Fibroblast of lung (primary cell): Measurements from ENCODE around the gene EPAS1. TPM values are rescaled to one million over a fixed set of nuclear protein-coding genes. Genes with fewer than 3 reads are reported as not detected.

Experiments used
- DNase-seq, 2 donors: peaks; one replicate each; pipeline versions ENCODE4 v3.0.0 to v3.0.0-alpha.2; 2010; ENCODE audit warnings: low read depth in 2 of 2
- H2AFZ ChIP-seq: 2 replicates; pipeline ENCODE4 v1.5.1; 2012; ENCODE audit warnings: low read length, control low read depth, inconsistent platforms
- H3K27ac ChIP-seq: 2 replicates; pipeline ENCODE4 v1.5.1; 2011; ENCODE audit warnings: low read length, control low read depth; ENCODE audit not compliant: insufficient read depth
- H3K27me3 ChIP-seq: 2 replicates; pipeline ENCODE4 v1.5.1; 2011; ENCODE audit warnings: mild to moderate bottlenecking, low read length; ENCODE audit not compliant: control insufficient read depth, insufficient read depth
- H3K36me3 ChIP-seq: 2 replicates; pipeline ENCODE4 v1.5.1; 2011; ENCODE audit warnings: low read length; ENCODE audit not compliant: control insufficient read depth, insufficient read depth
- H3K4me1 ChIP-seq: 2 replicates; pipeline ENCODE4 v1.5.1; 2011; ENCODE audit warnings: low read length; ENCODE audit not compliant: control insufficient read depth, insufficient read depth; ENCODE audit errors: extremely low read depth
- H3K4me2 ChIP-seq: 2 replicates; pipeline ENCODE4 v1.5.1; 2011; ENCODE audit warnings: low read length, control low read depth; ENCODE audit not compliant: insufficient read depth; ENCODE audit errors: extremely low read depth
- H3K4me3 ChIP-seq, 4 experiments: fragments of 200-600 bp in 1 of 4; sonication (generic) in 1 of 4; replicated peaks in 1 of 4; 2 replicates each; pipeline ENCODE4 v1.5.1; 2011 to 2016; ENCODE audit warnings: low read length in 4 of 4, low read depth in 3 of 4, mild to moderate bottlenecking in 3 of 4, control low read depth in 2 of 4, inconsistent platforms in 1 of 4, mixed read lengths in 1 of 4; ENCODE audit not compliant: insufficient read depth in 1 of 4; ENCODE audit errors: control extremely low read depth in 1 of 4
- H3K79me2 ChIP-seq: 2 replicates; pipeline ENCODE4 v1.5.1; 2012; ENCODE audit warnings: mild to moderate bottlenecking, low read length, inconsistent platforms; ENCODE audit not compliant: control insufficient read depth, insufficient read depth
- H3K9ac ChIP-seq: 2 replicates; pipeline ENCODE4 v1.5.1; 2011; ENCODE audit warnings: mild to moderate bottlenecking, low read length, control low read depth; ENCODE audit not compliant: insufficient read depth
- H3K9me3 ChIP-seq: 2 replicates; pipeline ENCODE4 v1.5.1; 2012; ENCODE audit warnings: low read depth, low read length; ENCODE audit not compliant: control insufficient read depth, insufficient read depth
- H4K20me1 ChIP-seq: 2 replicates; pipeline ENCODE4 v1.5.1; 2011; ENCODE audit warnings: low read length; ENCODE audit not compliant: control insufficient read depth, insufficient read depth; ENCODE audit errors: extremely low read depth
- EZH2 ChIP-seq: IDR thresholded peaks from 2 replicates; pipeline ENCODE4 v1.5.1; 2012; ENCODE audit warnings: low read length, control low read depth, mild to moderate bottlenecking; ENCODE audit errors: missing control alignments
- polyA plus RNA-seq, 2 donors: library from polyadenylated mRNA; depleted of rRNA in 1 of 2; stranded (reverse) in 1 of 2; unstranded in 1 of 2; fragments of >200 nt; gene quantifications; 2 replicates each; pipeline ENCODE4 v1.2.1, GENCODE V29; 2011 to 2012; ENCODE audit warnings: missing spikeins in 1 of 2
- total RNA-seq: library from RNA; depleted of rRNA; stranded (reverse); fragments of >200 nt; gene quantifications from 2 replicates; pipeline ENCODE4 v1.2.1, GENCODE V29; 2014
- TF ChIP-seq, protein P1 (sequence below), 2 donors: IDR thresholded peaks in 1 of 2; conservative IDR thresholded peaks in 1 of 2; 1 replicate in 1 of 2; 2 replicates in 1 of 2; pipeline ENCODE4 v1.5.1; 2011 to 2012; ENCODE audit warnings: low read length in 2 of 2, control low read depth in 1 of 2, inconsistent platforms in 1 of 2, low read depth in 1 of 2, mild to moderate bottlenecking in 1 of 2

EPAS1 gene
- total and polyA plus RNA-seq, 2 donors (not counting 1 experiment from before 2014, with no cell fraction given) = 120 to 941 TPM

DNA sequence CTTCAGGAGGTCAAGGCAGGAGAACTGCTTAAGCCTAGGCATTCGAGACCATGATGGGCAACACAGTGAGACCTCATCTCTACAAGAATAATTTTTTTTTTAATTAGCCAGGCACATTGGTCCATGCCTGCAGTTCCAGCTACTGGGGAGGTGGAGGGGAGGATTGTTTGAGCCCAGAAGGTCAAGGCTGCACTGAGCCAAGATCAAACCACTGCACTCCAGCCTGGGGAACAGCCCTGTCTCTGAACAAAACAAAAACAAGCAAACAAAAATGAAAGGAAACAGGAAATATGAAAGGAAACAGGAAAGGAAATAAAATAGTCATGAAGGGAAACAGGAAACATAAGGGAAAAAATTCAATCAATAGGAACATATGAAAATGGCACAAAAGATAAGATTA lies 117.5 kb downstream of the EPAS1 start:
- Histone ChIP-seq H3K9ac (no peak overlapping the region), H2AFZ (no peak overlapping the region), H3K9me3 (no peaks in the 10 kb centered on the region), H3K27me3 (no peaks in the 10 kb centered on the region), H3K4me1 (no peaks in the 10 kb centered on the region), H4K20me1 (no peaks in the 10 kb centered on the region), H3K4me2 (no peak overlapping the region), H3K27ac (no peak overlapping the region), H3K79me2 (no peaks in the 10 kb centered on the region), H3K4me3 (no peak overlapping the region), H3K36me3 (no peaks in the 10 kb centered on the region)
- DNase-seq = no peak
- TF ChIP-seq, protein P1, sequence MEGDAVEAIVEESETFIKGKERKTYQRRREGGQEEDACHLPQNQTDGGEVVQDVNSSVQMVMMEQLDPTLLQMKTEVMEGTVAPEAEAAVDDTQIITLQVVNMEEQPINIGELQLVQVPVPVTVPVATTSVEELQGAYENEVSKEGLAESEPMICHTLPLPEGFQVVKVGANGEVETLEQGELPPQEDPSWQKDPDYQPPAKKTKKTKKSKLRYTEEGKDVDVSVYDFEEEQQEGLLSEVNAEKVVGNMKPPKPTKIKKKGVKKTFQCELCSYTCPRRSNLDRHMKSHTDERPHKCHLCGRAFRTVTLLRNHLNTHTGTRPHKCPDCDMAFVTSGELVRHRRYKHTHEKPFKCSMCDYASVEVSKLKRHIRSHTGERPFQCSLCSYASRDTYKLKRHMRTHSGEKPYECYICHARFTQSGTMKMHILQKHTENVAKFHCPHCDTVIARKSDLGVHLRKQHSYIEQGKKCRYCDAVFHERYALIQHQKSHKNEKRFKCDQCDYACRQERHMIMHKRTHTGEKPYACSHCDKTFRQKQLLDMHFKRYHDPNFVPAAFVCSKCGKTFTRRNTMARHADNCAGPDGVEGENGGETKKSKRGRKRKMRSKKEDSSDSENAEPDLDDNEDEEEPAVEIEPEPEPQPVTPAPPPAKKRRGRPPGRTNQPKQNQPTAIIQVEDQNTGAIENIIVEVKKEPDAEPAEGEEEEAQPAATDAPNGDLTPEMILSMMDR (conservative IDR thresholded peaks at IDR 0.05 in 1 of 2, IDR thresholded peaks at IDR 0.05 in 1 of 2; ENCODE audit: low read depth in 1 of 2, low read length in 2 of 2) = no peak
- no peak for TF ChIP-seq EZH2

DNA sequence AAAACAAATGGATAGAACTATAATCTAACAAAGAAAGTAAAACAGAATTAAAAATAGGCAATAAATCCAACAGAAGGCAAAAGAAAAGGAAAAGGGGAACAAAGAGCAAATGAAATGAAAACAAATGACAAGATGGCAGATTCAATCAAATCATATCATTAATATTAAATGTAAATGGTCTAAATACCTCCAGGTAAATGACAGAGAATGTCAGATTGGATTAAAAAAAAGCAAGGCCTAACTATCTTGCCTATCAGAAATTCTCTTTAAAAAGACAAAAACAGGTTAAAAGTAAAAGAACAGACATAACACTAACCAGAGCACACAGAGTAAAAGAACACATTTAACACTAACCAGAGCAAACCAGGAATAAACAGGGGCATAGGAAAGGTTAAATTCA lies 119.1 kb downstream of the EPAS1 start:
- H3K4me3 ChIP-seq = no peak overlapping the region
- H3K27me3 ChIP-seq = no peaks in the 10 kb centered on the region
- no peaks in the 10 kb centered on the region for H3K79me2 ChIP-seq
- TF ChIP-seq, protein P1 (conservative IDR thresholded peaks at IDR 0.05 in 1 of 2, IDR thresholded peaks at IDR 0.05 in 1 of 2; ENCODE audit: low read depth in 1 of 2, low read length in 2 of 2) = no peak
- TF ChIP-seq EZH2 = no peak
- no peaks in the 10 kb centered on the region for H4K20me1 ChIP-seq
- H3K4me2 ChIP-seq = no peak overlapping the region
- no peak for DNase-seq
- no peaks in the 10 kb centered on the region for H3K36me3 ChIP-seq
- no peak overlapping the region for H3K27ac ChIP-seq
- no peaks in the 10 kb centered on the region for H3K4me1 ChIP-seq
- no peaks in the 10 kb centered on the region for H3K9me3 ChIP-seq
- no peak overlapping the region for H2AFZ ChIP-seq
- no peak overlapping the region for H3K9ac ChIP-seq

DNA sequence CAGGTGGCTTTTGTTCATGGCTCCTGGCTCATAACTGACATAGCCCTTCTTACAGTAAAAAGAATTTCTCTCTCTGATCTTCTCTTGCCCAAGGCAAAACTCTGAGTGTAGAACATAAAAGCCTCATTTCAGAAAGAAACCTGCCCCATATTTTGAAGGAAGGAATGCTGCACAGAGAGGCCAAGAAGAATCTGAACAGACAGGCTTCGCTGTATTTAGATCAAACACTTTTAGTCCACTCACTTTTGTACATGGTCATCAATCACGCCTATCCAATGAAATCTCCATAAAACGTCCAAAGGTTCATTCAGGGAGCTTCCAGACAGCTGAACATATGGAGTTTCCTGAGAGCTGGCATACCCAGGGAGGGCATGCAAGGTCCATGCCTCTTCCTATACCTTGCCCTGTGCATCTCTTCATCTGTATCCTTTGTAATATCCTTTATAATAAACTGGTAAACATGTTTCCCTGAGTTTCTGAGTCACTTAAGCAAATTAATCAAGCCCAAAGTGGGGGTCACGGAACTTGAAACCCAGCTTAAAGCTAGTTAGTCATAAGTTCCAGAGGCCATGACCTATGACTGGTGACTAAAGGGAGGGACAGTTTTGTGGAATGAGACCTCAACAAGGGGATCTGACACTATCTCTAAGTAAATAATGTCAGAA lies 119.7 kb downstream of the EPAS1 start:
- Histone ChIP-seq H3K4me1 (no peaks in the 10 kb centered on the region), H3K36me3 (no peaks in the 10 kb centered on the region), H4K20me1 (no peaks in the 10 kb centered on the region), H3K9ac (no peak overlapping the region), H3K4me3 (no peak overlapping the region), H3K79me2 (no peaks in the 10 kb centered on the region), H2AFZ (no peak overlapping the region), H3K27me3 (no peaks in the 10 kb centered on the region), H3K4me2 (no peak overlapping the region), H3K27ac (no peak overlapping the region), H3K9me3 (no peaks in the 10 kb centered on the region)
- no peak for TF ChIP-seq EZH2
- TF ChIP-seq, protein P1 (conservative IDR thresholded peaks at IDR 0.05 in 1 of 2, IDR thresholded peaks at IDR 0.05 in 1 of 2; ENCODE audit: low read depth in 1 of 2, low read length in 2 of 2) = no peak
- peak in 1 of 2 donors; percentile 44 for DNase-seq
